ENCODE measurements around the gene TBX21.

DNA sequence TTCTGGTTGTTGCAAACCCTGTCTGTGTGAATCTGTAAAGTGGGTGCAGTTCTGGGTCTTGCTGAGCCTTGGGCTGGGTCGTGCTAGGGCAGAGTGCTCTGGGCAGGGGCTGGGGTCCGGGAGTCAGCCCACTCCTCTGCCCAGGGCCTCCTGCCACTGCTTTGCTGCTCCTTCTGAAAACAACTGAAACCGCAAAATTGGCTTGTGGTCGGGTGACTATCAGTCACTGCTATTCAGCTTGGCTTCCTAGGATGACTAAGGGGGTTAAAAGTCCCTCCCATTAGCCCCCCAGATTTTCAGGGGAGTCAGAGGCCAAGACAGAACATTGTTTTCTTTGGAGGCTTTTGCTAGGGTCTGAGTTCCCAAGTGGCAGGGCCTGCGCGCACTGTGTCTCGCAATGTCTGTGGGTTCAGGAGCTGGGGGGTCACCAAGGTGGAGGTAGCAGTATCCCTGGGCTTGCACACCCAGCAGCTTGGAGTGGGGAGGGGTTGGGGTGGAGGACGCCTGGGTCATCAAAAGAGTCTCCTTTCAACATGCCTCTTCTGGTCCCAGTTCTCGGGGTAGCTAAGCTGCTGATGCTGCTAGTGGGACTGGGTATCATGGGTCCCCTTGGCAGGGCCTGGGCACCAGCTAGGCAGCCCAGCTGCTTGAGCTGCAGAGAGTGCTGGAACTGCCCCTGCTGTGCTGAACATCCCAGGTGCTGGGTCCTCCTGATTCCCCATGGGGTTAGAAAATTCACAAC, 13.5 kb upstream of the TBX21 start:
- TF ChIP-seq, protein P1, sequence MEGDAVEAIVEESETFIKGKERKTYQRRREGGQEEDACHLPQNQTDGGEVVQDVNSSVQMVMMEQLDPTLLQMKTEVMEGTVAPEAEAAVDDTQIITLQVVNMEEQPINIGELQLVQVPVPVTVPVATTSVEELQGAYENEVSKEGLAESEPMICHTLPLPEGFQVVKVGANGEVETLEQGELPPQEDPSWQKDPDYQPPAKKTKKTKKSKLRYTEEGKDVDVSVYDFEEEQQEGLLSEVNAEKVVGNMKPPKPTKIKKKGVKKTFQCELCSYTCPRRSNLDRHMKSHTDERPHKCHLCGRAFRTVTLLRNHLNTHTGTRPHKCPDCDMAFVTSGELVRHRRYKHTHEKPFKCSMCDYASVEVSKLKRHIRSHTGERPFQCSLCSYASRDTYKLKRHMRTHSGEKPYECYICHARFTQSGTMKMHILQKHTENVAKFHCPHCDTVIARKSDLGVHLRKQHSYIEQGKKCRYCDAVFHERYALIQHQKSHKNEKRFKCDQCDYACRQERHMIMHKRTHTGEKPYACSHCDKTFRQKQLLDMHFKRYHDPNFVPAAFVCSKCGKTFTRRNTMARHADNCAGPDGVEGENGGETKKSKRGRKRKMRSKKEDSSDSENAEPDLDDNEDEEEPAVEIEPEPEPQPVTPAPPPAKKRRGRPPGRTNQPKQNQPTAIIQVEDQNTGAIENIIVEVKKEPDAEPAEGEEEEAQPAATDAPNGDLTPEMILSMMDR (IDR thresholded peaks at IDR 0.05) = no peak
- TF ChIP-seq EP300 (IDR thresholded peaks at IDR 0.05) = no peak
- no peak for TF ChIP-seq POLR2AphosphoS5 (IDR thresholded peaks at IDR 0.05)
- TF ChIP-seq POLR2A (IDR thresholded peaks at IDR 0.05) = no peak

Data from sigmoid colon (tissue), 4 donors.